Activated T-helper 1 cell treated with anti-CD3 and anti-CD28 coated beads, Interleukin-2, amount 50 U/mL, for 16 hours (primary cell): ENCODE measurements around the gene UBASH3B.

ENCODE experiments used
- DNase-seq, 2 donors: peaks; one replicate each; pipeline ENCODE4 v3.0.0-alpha.2; 2020; ENCODE audit warnings: low read depth in 1 of 2, low spot score in 1 of 2

UBASH3B gene

GRCh38 chr11:122706291-122707088 lies 51.0 kb downstream of the UBASH3B start:
- DNase-seq = no peak

- no peak for DNase-seq
Measured at GRCh38 chr11:122707111-122707510, 51.6 kb downstream of the UBASH3B start.

- DNase-seq = no peak
Measured at GRCh38 chr11:122707901-122708300, 52.4 kb downstream of the UBASH3B start.

- DNase-seq = no peak
Measured at GRCh38 chr11:122709039-122709760, 53.7 kb downstream of the UBASH3B start.

- no peak for DNase-seq
Measured at GRCh38 chr11:122711362-122711761, 55.8 kb downstream of the UBASH3B start.

GRCh38 chr11:122711831-122712381 lies 56.4 kb downstream of the UBASH3B start:
- DNase-seq = no peak

- no peak for DNase-seq
Measured at GRCh38 chr11:122714004-122714403, 58.5 kb downstream of the UBASH3B start.

- DNase-seq = no peak
Measured at GRCh38 chr11:122714484-122714883, 59.0 kb downstream of the UBASH3B start.

GRCh38 chr11:122715548-122716440 lies 60.3 kb downstream of the UBASH3B start:
- no peak for DNase-seq

- DNase-seq = no peak
Measured at GRCh38 chr11:122717264-122717867, 61.8 kb downstream of the UBASH3B start.

- no peak for DNase-seq
Measured at GRCh38 chr11:122720107-122720881, 64.8 kb downstream of the UBASH3B start.

GRCh38 chr11:122721201-122721963 lies 65.9 kb downstream of the UBASH3B start:
- no peak for DNase-seq

- no peak for DNase-seq
Measured at GRCh38 chr11:122721964-122722266, 66.4 kb downstream of the UBASH3B start.

GRCh38 chr11:122723106-122723505 lies 67.6 kb downstream of the UBASH3B start:
- no peak for DNase-seq

- no peak for DNase-seq
Measured at GRCh38 chr11:122723576-122723975, 68.1 kb downstream of the UBASH3B start.

- no peak for DNase-seq
Measured at GRCh38 chr11:122724520-122724919, 69.0 kb downstream of the UBASH3B start.

GRCh38 chr11:122726028-122726427 lies 70.5 kb downstream of the UBASH3B start:
- no peak for DNase-seq

GRCh38 chr11:122727101-122727929 lies 71.8 kb downstream of the UBASH3B start:
- DNase-seq = no peak

GRCh38 chr11:122728561-122728960 lies 73.0 kb downstream of the UBASH3B start:
- DNase-seq = no peak
